ENCODE data around the gene CBFA2T3. TPM values are rescaled to one million over a fixed set of nuclear protein-coding genes. Genes with fewer than 3 reads are reported as not detected.
A peak's percentile ranks its signal among the peaks of the same experiment; 100 is the strongest.

The CBFA2T3 gene
- total and polyA plus RNA-seq, 2 of the 8 experiments (the other 6 are each of a cell fraction or from before 2014, with no cell fraction given) = 0.51 to 1.3 TPM

- no peak overlapping the region for H3K27ac ChIP-seq (ENCODE audit: low read depth, low read length)
- TF ChIP-seq EGR1 (IDR thresholded peaks at IDR 0.05; ENCODE audit: borderline replicate concordance, low read depth, low read length) = no peak
- TF ChIP-seq TEAD4 (IDR thresholded peaks at IDR 0.05; ENCODE audit: low read depth, low read length) = peak; percentile 40; the same call in 1 of the 2 replicates
- no peaks in the 10 kb centered on the region for H3K27me3 ChIP-seq (replicated peaks in 1 of 4; ENCODE audit: control insufficient read depth in 3 of 4, extremely low read depth in 1 of 4, insufficient read depth in 3 of 4, low read length in 3 of 4)
- no peak overlapping the region for H3K14ac ChIP-seq (ENCODE audit: insufficient read length)
- no peak overlapping the region for H4K5ac ChIP-seq (ENCODE audit: insufficient read length, low read depth, low read length)
- H3K4me2 ChIP-seq (ENCODE audit: insufficient read depth in 1 of 2, low read depth in 2 of 2, low read length in 2 of 2) = no peak overlapping the region
- no peak overlapping the region for H3K4ac ChIP-seq (replicated peaks; ENCODE audit: insufficient read length, low read depth, low read length)
- no peak overlapping the region for H3K4me3 ChIP-seq (ENCODE audit: extremely low read depth in 1 of 4, insufficient read depth in 2 of 4, low read depth in 3 of 4, low read length in 4 of 4)
- H3K79me1 ChIP-seq (ENCODE audit: low read depth, low read length) = no peaks in the 10 kb centered on the region; the same call in none of the 2 replicates
- FAIRE-seq (no peak), DNase-seq (ENCODE audit: low read depth in 1 of 2, low spot score in 2 of 2) (no peak)
- no peak overlapping the region for H2AFZ ChIP-seq (ENCODE audit: low read length)
- H2BK12ac ChIP-seq (ENCODE audit: low read depth, low read length) = 0 out of 2 replicates have a peak overlapping the region, but pooled peaks have one; percentile 50
- H4K8ac ChIP-seq (ENCODE audit: extremely low read depth, insufficient read depth, low read length) = no peak overlapping the region
- H2BK20ac ChIP-seq (ENCODE audit: low read length) = no peak overlapping the region
- H2BK15ac ChIP-seq (ENCODE audit: low read length) = peak overlapping the region; percentile 46; the same call in 1 of the 2 replicates
- no peaks in the 10 kb centered on the region for H3K36me3 ChIP-seq (ENCODE audit: control insufficient read depth in 2 of 4, insufficient read depth in 4 of 4, low read length in 3 of 4)
- POLR2A ChIA-PET (ENCODE audit: partially characterized antibody) = interaction anchor here (1.3 kb wide), 1 partner anchor 9 kb away, joined by 4 read pairs; no protein-coding TSS in a partner anchor
- H3K79me2 ChIP-seq (ENCODE audit: control insufficient read depth in 1 of 2, insufficient read depth in 2 of 2, low read length in 2 of 2) = no peaks in the 10 kb centered on the region
- no peak overlapping the region for H3K56ac ChIP-seq (replicated peaks; ENCODE audit: insufficient read length, low read depth, low read length)
- H3K23me2 ChIP-seq (ENCODE audit: low read depth, low read length) = no peaks in the 10 kb centered on the region; the same call in 1 of the 2 replicates
- no peak overlapping the region for H3K9ac ChIP-seq (replicated peaks in 1 of 4; ENCODE audit: extremely low read depth in 1 of 4, low read depth in 3 of 4, low read length in 3 of 4)
- WGBS, 2 experiments (ENCODE audit: extremely low coverage in 1 of 2, insufficient coverage in 1 of 2, insufficient read length in 1 of 2, insufficient replicate concordance in 2 of 2, low coverage in 1 of 2, low lambda C conversion rate in 2 of 2, missing lambda C conversion rate in 1 of 2) = 64% methylated on average over 9 of the region's 20 CpGs; no CpG with 5 or more reads in 1 of the 2 experiments
- H2BK120ac ChIP-seq (replicated peaks; ENCODE audit: low read depth, low read length) = no peak overlapping the region
- H3K23ac ChIP-seq (ENCODE audit: insufficient read length) = no peak overlapping the region
- H2AK5ac ChIP-seq (ENCODE audit: low read depth, low read length) = no peak overlapping the region
- no peak overlapping the region for H2BK5ac ChIP-seq (ENCODE audit: low read depth, low read length)
- peaks cover 0 to 9% of the 10 kb centered on the region in 2 experiments for H4K20me1 ChIP-seq (replicated peaks in 1 of 2; ENCODE audit: control insufficient read depth in 1 of 2, insufficient read depth in 2 of 2, low read length in 2 of 2)
- CTCF ChIA-PET (ENCODE audit: partially characterized antibody) = interaction anchor here (1.1 kb wide), 1 partner anchor 99 kb away, joined by 3 read pairs; no protein-coding TSS in a partner anchor
- H3K9me3 ChIP-seq (ENCODE audit: insufficient read depth in 2 of 2, low read depth in 1 of 2, low read length in 1 of 2) = no peaks in the 10 kb centered on the region; a peak in 1 of 4 replicates
- H3K4me1 ChIP-seq (replicated peaks in 1 of 4; ENCODE audit: control insufficient read depth in 3 of 4, insufficient read depth in 4 of 4, low read length in 3 of 4) = peaks cover 0 to 6% (median 3%) of the 10 kb centered on the region in 4 experiments; a peak in 4 of 7 replicates
- 0 out of 2 replicates have a peak overlapping the region, but pooled peaks have one; percentile 72 for H3K18ac ChIP-seq (ENCODE audit: extremely low read depth, low read length)
- H4K91ac ChIP-seq (replicated peaks; ENCODE audit: insufficient read length, low read length) = no peak overlapping the region
Measured at GRCh38 chr16:88914750-88915368, 62.1 kb downstream of the CBFA2T3 start.
